Sigmoid colon (tissue), 7 donors: Measurements from ENCODE around the gene TECRL. TPM values are rescaled to one million over a fixed set of nuclear protein-coding genes. Genes with fewer than 3 reads are reported as not detected.

ENCODE experiments used
- DNase-seq: peaks from one replicate; pipeline ENCODE4 v3.0.0-alpha.2; 2019
- H3K27ac ChIP-seq, 4 donors: fragments of 200-600 bp; sonication (generic); one replicate each; pipeline ENCODE4 v1.5.1; 2016 to 2019; ENCODE audit warnings: mild to moderate bottlenecking in 1 of 4
- H3K27me3 ChIP-seq, 3 donors: fragments of 200-600 bp; sonication (generic); one replicate each; pipeline ENCODE4 v1.5.1; 2019; ENCODE audit warnings: mild to moderate bottlenecking in 1 of 3
- H3K36me3 ChIP-seq, 4 donors: fragments of 200-600 bp; sonication (generic); one replicate each; pipeline ENCODE4 v1.5.1; 2016 to 2019
- H3K4me1 ChIP-seq, 4 donors: fragments of 200-600 bp; sonication (generic); one replicate each; pipeline ENCODE4 v1.5.1; 2017 to 2019
- H3K4me3 ChIP-seq, 4 donors: fragments of 200-600 bp; sonication (generic); one replicate each; pipeline ENCODE4 v1.5.1; 2017 to 2019; ENCODE audit warnings: mild to moderate bottlenecking in 2 of 4, moderate library complexity in 1 of 4
- H3K9me3 ChIP-seq, 4 donors: fragments of 200-600 bp in 3 of 4; sonication (generic) in 3 of 4; one replicate each; pipeline versions ENCODE4 v1.5.1 to v1.6.1; 2013 to 2019
- EP300 ChIP-seq, 4 donors: sonication (generic); formaldehyde crosslinking; IDR thresholded peaks; one replicate each; pipeline ENCODE4 v1.6.1; 2017; ENCODE audit warnings: antibody characterized with exemption in 4 of 4
- POLR2A ChIP-seq, 2 donors: fragments of 450-650 bp; IDR thresholded peaks; one replicate each; pipeline ENCODE4 v1.6.1; 2016; ENCODE audit warnings: antibody characterized with exemption in 2 of 2, mild to moderate bottlenecking in 2 of 2, moderate library complexity in 2 of 2
- POLR2AphosphoS5 ChIP-seq, 4 donors: sonication (generic); formaldehyde crosslinking; IDR thresholded peaks; one replicate each; pipeline ENCODE4 v1.6.1; 2017; ENCODE audit warnings: antibody characterized with exemption in 4 of 4
- WGBS, 2 donors: extraction: QIAGEN DNeasy Blood & Tissue Kit; methylation state at CpG; one replicate each; pipeline ENCODE4 v1.1.7; 2013; 5-methylcytosine and 5-hydroxymethylcytosine counted together
- intact Hi-C: fragments of 100-400 bp; cut with DNase I; formaldehyde crosslinking; loops from one replicate; pipeline ENCODE4 v1.15.1; 2023
- polyA plus RNA-seq, 3 donors: library from polyadenylated mRNA; stranded (reverse); fragments of 200-250 nt; gene quantifications; one replicate each; pipeline ENCODE4 v1.2.3, GENCODE V29; 2013
- total RNA-seq, 4 donors: library from RNA; depleted of rRNA; stranded (reverse); fragments of >200 nt; gene quantifications; one replicate each; pipeline ENCODE4 v1.1.0, GENCODE V29; 2016
- TF ChIP-seq, protein P1 (sequence below), 4 experiments: fragments of 450-650 bp in 3 of 4; fragments of 200-600 bp in 1 of 4; IDR thresholded peaks; one replicate each; pipeline ENCODE4 v1.5.1; 2016 to 2019; ENCODE audit warnings: antibody characterized with exemption in 4 of 4, mild to moderate bottlenecking in 3 of 4, moderate library complexity in 2 of 4
- donor health status: healthy with polysubstance abuse.
- donor health status: Bipolar disorder and iron deficiency.
- donor health status: healthy.

The TECRL gene
- total and polyA plus RNA-seq, 7 donors: under 0.01 to 0.69 (median 0.06) TPM; not detected in 4

DNA sequence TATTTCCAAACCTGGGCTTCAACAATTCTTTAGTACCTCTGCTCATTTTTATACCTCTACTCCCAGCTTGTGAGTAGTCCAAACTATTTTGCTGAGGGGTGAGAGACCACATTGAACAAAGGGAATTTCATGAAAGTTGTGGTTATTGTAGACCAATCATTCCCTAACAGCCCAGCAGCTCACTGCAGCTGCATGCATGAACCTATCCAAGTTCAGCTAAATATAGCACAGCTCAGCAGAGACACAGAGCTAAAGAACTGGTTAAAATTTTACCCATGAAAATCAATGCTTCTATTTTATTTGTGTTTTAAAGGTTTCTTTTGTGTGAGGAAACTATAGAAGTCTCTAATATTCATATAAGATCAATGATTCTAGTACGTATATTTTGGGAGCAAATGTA lies 82.7 kb downstream of the TECRL start:
- no peak for TF ChIP-seq POLR2A (IDR thresholded peaks at IDR 0.05)
- no peak for TF ChIP-seq EP300 (IDR thresholded peaks at IDR 0.05)
- TF ChIP-seq, protein P1, sequence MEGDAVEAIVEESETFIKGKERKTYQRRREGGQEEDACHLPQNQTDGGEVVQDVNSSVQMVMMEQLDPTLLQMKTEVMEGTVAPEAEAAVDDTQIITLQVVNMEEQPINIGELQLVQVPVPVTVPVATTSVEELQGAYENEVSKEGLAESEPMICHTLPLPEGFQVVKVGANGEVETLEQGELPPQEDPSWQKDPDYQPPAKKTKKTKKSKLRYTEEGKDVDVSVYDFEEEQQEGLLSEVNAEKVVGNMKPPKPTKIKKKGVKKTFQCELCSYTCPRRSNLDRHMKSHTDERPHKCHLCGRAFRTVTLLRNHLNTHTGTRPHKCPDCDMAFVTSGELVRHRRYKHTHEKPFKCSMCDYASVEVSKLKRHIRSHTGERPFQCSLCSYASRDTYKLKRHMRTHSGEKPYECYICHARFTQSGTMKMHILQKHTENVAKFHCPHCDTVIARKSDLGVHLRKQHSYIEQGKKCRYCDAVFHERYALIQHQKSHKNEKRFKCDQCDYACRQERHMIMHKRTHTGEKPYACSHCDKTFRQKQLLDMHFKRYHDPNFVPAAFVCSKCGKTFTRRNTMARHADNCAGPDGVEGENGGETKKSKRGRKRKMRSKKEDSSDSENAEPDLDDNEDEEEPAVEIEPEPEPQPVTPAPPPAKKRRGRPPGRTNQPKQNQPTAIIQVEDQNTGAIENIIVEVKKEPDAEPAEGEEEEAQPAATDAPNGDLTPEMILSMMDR (IDR thresholded peaks at IDR 0.05): no peak
- H3K4me1 ChIP-seq: no peaks in the 10 kb centered on the region
- H3K9me3 ChIP-seq: peaks cover 0 to 2% (median 0%) of the 10 kb centered on the region in 4 donors
- intact Hi-C loops: no loop called here
- H3K4me3 ChIP-seq: no peak overlapping the region
- WGBS, 2 donors: 84 to 88% methylated on average over 1 of the region's 1 CpG
- H3K27me3 ChIP-seq: no peaks in the 10 kb centered on the region
- no peak overlapping the region for H3K27ac ChIP-seq
- no peak for DNase-seq
- H3K36me3 ChIP-seq: no peaks in the 10 kb centered on the region

DNA sequence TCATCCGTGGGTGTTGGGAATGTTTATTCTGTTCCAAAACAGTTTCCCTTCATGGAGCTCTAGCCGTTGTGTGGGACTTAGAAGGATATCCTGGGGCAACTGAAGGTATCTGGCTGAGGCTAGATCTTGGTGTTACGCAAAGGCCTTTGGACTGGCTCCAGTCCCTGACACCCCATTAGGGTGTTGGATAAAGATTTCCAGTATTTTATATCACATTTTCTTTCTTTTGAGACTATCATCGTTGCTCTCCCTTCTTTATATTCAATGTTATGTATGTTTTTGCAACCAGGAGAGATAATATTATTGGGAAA lies 103.0 kb downstream of the TECRL start:
- WGBS, 2 donors: 80 to 86% methylated on average over 4 of the region's 4 CpGs
- no peaks in the 10 kb centered on the region for H3K4me1 ChIP-seq
- DNase-seq: no peak
- H3K9me3 ChIP-seq: no peaks in the 10 kb centered on the region
- intact Hi-C loops: no loop called here
- no peaks in the 10 kb centered on the region for H3K27me3 ChIP-seq
- H3K4me3 ChIP-seq: no peak overlapping the region
- H3K36me3 ChIP-seq: no peaks in the 10 kb centered on the region
- no peak overlapping the region for H3K27ac ChIP-seq
- TF ChIP-seq, protein P1 (IDR thresholded peaks at IDR 0.05): no peak
- TF ChIP-seq POLR2A (IDR thresholded peaks at IDR 0.05) (no peak), POLR2AphosphoS5 (IDR thresholded peaks at IDR 0.05) (no peak), EP300 (IDR thresholded peaks at IDR 0.05) (no peak)

DNA sequence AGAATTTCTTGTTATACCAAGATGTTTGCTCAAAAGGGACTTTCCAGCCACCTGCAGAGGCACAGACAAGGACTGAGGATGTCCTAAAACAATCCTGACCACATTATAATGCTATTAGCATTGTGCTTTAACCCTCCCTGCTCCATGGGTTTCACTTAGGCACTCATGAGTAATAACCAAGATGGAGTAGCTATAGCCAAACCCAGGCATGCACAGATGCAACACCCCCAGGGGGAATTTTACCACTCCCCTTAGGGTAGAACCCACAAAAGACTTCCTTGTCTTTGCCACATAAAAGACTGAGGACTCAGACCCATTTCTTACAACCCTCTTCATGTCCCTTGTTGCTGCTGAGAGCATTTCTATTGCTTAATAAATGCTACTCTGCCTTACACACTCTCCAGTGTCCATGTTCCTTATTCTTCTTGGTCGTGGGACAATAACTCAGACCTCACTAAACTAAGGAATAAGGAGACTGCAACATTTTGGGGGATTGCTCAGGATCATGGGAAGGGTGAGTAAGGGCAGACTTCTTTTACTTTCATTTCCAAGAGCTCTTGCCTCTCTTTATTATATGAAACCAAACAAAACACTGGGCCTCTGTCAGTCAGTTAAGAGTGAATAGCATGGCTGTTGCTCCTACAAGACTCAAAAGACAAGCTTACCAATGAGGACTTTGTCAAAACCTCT lies 103.5 kb downstream of the TECRL start:
- TF ChIP-seq POLR2A (IDR thresholded peaks at IDR 0.05) (no peak), POLR2AphosphoS5 (IDR thresholded peaks at IDR 0.05) (no peak), EP300 (IDR thresholded peaks at IDR 0.05) (no peak)
- TF ChIP-seq, protein P1 (IDR thresholded peaks at IDR 0.05): no peak
- no peaks in the 10 kb centered on the region for H3K27me3 ChIP-seq
- DNase-seq: no peak
- no peak overlapping the region for H3K4me3 ChIP-seq
- H3K9me3 ChIP-seq: no peaks in the 10 kb centered on the region
- no peak overlapping the region for H3K27ac ChIP-seq
- 7 to 39% methylated on average over 1 of the region's 1 CpG for WGBS, 2 donors
- no peaks in the 10 kb centered on the region for H3K36me3 ChIP-seq
- intact Hi-C loops: no loop called here
- H3K4me1 ChIP-seq: no peaks in the 10 kb centered on the region

DNA sequence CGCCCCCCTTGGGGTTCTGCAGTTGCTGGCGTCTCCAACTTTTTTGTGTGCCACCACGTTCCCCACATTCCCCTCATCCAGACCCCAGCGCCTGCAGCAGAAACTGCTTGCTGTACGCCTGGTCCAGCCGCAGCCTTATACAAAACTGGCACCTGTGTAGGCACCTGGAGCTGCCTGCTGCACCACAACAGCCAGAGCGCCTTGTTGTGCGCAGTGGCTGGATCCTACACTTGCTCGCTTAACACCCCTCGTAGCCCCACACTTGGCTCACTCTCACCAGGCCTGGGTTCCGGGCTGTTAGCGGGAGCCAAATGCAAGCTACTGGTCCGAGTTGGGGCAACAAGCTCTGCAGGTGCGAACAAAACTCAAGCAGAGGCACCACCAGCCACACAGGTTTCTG lies 136.8 kb downstream of the TECRL start:
- 94 to 95% methylated on average over 14 of the region's 14 CpGs for WGBS, 2 donors
- H3K4me3 ChIP-seq: no peak overlapping the region
- H3K9me3 ChIP-seq: no peaks in the 10 kb centered on the region
- no peak for TF ChIP-seq POLR2AphosphoS5 (IDR thresholded peaks at IDR 0.05)
- no peak for TF ChIP-seq POLR2A (IDR thresholded peaks at IDR 0.05)
- no peak for TF ChIP-seq EP300 (IDR thresholded peaks at IDR 0.05)
- TF ChIP-seq, protein P1 (IDR thresholded peaks at IDR 0.05): no peak
- DNase-seq: no peak
- no peak overlapping the region for H3K27ac ChIP-seq
- no peaks in the 10 kb centered on the region for H3K4me1 ChIP-seq
- no peaks in the 10 kb centered on the region for H3K36me3 ChIP-seq
- intact Hi-C loops: no loop called here
- no peaks in the 10 kb centered on the region for H3K27me3 ChIP-seq

DNA sequence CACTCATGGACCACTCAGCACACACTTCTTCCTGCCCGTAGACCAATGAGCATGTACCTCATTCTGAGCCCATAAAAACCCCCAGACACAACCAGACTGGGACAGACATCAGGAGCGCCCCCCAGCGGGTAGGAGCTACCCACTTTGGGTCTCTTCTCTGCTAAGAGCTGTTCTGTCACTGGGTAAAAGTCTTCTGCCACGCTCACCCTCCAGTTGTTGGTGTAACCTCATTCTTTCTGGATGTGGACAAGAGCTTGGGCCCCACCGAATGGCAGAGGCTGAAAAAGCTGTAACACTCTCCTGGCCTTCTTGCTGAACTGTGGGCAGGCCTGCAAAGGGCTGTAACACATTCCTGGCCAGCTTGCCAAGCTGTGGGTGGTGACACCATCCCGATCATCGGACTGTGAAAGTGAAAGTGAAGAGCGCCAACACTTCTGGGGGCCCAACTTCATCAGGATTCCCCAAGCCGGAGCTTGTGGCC lies 137.6 kb downstream of the TECRL start:
- no peaks in the 10 kb centered on the region for H3K9me3 ChIP-seq
- H3K4me3 ChIP-seq: no peak overlapping the region
- TF ChIP-seq EP300 (IDR thresholded peaks at IDR 0.05) (no peak), POLR2A (IDR thresholded peaks at IDR 0.05) (no peak), POLR2AphosphoS5 (IDR thresholded peaks at IDR 0.05) (no peak)
- TF ChIP-seq, protein P1 (IDR thresholded peaks at IDR 0.05): no peak
- H3K4me1 ChIP-seq: no peaks in the 10 kb centered on the region
- no peaks in the 10 kb centered on the region for H3K27me3 ChIP-seq
- intact Hi-C loops: no loop called here
- H3K27ac ChIP-seq: no peak overlapping the region
- no peaks in the 10 kb centered on the region for H3K36me3 ChIP-seq
- DNase-seq: no peak
- WGBS, 2 donors: 77 to 83% methylated on average over 9 of the region's 9 CpGs
